ENCODE measurements around the gene DNAJC30.
"Not testable (repeated sequence)": the region's sequence is repeated elsewhere in the genome, so short reads cannot be mapped to it uniquely, and the experiment has no call there.

The DNAJC30 gene

DNA sequence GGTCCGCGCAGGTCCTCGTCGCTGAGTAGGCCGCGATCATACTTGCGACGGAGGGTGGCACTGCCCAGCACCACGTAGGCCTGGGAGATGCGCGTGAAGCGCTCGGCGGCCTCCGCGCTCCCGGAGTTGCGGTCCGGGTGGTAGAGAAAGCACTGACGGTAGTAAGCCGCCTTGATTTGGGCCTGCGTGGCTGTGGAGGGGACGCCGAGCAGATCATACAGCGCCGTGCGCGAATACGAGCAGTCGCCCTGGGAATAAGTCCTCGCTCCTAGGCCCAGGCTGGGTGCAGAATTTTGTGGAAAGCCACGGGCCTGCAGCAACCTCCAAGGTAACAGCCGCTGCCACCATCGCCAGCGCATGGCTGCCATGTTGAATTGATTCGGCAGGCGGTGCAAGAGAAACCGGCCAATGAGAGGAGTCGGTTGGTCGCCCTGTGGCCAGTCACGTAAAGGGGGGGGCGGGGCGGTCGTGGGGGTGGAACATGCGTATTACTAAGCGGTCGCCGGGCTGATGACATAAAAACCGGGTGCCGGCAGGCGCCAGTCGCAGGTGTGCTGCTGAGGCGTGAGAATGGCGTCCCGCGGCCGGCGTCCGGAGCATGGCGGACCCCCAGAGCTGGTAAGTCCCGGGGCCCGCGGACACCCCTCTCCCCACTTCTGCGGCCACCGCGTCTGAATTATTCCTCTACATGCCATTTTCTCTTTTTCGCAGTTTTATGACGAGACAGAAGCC lies at the start of gene DNAJC30, which contains the start of gene BUD23:
Gene DNAJC30, minus strand, starts transcription at position 398 of the 732 bp plus-strand sequence. Its CDS starts 30 bp downstream, at position 368.
Gene BUD23, plus strand, starts transcription at position 542 of the 732 bp plus-strand sequence. Its CDS starts 29 bp downstream, at position 571.
- peak; percentile 90 to 93 for DNase-seq

DNA sequence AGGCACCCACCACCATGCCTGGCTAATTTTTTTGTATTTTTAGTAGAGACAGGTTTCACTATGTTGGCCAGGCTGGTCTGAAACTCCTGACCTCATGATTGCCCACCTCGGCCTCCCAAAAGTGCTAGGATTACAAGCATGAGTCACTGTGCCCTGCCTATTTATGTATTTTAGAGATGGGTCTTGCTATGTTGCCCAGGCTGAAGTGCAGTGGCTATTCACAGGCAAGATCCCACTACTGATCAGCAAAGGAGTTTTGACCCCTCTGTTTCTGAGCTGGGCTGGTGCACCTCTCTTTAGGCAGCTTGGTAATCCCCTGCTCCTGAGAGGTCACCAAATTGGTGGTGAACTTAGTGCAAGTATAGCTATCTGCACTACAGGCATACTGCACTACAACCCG lies 49.1 kb upstream of the DNAJC30 start:
- no peak for DNase-seq

DNA sequence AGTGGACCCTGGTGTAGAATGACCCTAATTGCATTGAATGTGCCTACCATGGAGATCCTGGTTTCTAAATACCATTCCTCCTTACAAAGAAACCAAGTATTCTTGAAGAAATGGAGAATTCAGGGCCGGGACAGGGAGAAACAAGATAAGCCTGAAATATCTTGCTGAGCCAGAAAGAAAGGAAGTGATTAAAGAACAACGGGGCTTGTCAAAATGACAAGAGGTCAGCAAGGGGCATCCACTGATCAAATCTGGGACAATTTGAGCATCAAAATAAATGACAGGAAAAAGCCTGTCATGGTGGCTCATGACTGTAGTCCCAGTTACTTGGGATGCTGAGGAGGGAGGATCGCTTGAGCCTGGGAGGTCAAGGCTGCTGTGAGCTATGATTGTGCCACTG lies 47.2 kb upstream of the DNAJC30 start:
- DNase-seq = no peak

DNA sequence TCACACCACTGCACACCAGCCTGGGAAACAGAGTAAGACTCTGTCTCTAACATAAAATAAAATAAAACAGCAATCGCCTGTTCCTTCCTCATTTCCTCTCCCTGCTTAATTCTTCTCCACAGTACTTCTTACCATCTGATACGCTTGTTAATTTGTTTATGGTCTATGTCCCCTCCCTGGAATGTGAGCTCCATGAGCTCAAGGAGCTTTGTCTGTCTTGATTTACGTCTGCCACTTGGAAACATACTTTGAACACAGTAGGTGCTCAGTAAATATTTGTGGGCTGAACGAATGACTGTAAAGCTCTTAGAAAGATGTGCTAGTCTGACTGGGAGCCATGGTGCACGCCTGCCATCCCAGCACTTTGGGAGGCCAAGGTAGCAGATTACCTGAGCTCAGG lies 45.3 kb upstream of the DNAJC30 start:
- DNase-seq = no peak

DNA sequence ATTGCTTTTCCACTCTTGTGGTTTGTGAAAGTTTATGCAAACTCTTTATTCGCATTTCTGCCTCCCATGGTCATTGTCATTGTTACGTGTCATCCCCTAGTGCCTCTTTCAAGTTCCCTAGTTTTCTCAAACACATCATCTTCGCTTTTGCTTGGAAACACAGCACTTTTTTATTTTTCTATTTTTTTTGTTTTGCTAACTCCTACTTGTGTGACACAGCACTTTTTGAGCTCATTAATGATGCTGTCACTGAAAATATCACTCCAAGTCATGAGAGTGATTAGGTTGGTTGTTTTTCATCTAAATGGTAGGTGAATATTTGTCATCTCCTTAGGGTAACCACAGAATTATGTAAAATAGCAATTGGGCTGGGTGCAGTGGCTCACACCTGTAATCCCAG lies 44.7 kb upstream of the DNAJC30 start:
- peak in 1 of 2 donors; percentile 9 for DNase-seq

DNA sequence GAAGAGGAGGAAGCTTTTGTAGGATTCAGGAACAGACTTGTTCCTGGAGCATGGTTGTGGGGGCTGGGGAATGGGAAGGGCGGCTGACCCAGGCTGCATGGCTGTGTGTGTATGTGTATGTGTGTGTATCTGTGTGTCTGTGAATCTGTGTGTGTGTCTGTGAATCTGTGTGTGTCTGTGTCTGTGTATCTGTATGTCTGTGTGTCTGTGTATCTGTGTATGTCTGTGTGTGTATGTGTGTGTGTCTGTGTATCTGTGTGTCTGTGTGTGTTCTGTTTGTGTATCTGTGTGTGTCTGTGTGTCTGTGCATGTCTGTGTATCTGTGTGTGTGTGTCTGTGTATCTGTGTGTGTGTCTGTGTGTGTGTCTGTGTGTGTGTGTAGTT lies 42.8 kb upstream of the DNAJC30 start:
- DNase-seq = no peak

DNA sequence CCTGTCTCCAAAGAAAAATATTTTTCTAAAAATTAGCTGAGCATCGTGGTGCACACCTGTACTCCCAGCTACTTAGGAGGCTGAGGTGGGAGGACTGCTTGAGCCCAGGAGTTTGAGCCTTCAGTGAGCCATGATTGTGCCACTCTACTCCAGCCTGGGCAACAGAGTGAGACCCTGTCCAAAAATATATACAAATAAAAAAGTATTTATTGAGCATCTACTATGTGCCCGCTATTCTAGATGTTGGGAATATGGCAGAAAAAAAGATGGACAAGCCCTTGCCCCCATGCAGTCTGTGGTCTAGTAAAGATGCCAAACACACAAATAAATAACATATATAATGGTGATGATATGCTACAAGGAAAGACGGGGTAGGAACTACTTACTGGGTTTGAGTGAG lies 40.6 kb upstream of the DNAJC30 start:
- no peak for DNase-seq

DNA sequence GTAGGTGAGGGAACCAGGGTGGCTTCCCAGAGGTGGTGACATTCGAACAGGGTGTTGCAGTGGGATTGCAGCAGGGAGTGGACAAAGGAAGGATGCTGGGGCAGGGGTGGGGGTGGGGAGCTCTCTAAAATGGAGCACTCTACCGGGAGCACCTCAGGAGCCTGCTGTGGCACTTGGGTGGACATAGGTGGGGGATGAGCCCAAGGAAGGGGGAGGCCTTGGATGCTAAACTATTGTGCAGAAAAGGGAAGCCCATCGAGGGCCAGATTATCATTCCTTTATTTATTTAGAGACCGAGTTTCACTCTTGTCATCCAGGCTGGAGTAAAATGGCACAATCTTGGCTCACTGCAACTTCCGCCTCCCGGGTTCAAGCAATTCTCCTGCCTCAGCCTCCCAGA lies 39.5 kb upstream of the DNAJC30 start:
- DNase-seq = no peak

DNA sequence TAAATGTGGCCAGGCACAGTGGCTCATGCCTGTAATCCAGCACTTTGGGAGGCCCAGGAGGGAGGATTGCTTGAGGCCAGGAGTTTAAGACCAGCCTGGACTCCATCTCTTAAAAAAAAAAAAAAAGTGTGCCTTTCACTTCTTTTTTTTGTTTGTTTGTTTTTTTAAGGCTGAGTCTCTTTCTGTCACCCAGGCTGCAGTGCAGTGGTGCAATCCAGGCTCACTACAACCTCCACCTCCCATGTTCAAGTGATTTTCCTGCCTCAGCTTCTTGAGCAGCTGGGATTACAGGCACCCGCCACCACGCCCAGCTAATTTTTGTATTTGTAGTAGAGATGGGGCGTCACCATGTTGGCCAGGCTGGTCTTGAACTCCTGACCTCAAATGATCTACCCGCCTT lies 38.9 kb upstream of the DNAJC30 start:
- DNase-seq = not testable (repeated sequence)

DNA sequence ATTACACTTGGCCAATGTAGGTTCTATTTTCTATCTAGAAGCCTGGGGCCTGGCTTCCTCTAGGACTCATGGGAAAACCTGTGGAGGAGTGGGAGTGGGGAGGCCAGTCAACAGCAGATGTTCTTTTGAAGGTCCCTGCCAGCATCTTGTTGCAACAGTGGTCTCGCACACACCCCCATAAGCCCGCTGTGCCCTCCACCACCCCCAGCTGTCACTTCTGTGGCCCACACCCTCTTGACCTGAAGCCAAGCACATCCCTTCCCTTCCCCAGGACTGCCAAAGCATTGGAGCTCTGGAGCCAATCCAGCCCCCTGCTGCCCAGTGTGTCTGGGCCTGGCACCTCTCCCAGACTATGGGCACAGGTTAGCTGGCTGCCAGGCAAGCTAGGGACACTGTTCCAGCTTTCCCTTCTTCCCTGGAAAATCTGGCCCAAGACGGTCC lies 38.1 kb upstream of the DNAJC30 start:
- DNase-seq = no peak

DNA sequence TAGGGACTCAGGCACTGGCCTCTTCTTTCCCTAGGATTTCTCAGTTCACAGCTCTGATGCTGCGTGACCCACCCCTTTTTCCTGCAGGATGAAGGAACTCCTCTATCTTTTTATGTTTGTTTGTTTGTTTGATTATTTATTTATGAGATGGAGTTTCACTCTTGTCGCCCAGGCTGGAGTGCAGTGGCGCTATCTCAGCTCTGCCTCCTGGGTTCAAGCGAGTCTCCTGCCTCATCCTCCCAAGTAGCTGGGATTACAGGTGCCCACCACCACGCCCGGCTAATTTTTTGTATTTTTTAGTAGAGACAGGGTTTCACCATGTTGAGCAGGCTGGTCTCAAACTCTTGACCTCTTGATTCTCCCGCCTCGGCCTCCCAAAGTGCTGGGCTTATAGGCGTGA lies 37.2 kb upstream of the DNAJC30 start:
- not testable (repeated sequence) for DNase-seq

DNA sequence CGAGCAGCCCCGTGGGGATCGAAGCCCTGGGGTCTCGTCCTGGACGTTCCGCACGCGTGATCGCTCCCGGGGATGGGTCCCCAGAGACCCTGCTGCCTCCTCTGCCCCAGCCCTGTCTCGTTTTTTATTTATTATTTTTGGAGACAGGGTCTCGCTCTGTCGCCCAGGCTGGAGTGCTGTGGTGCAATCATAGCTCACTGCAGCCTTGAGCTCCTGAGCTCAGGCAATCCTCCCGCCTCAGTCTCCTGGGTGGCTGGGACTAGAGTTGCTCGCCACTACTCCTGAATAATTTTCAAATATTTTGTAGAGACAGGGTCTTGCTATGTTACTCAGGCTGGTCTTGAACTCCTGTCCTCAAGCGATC lies 36.5 kb upstream of the DNAJC30 start:
- no peak for DNase-seq

DNA sequence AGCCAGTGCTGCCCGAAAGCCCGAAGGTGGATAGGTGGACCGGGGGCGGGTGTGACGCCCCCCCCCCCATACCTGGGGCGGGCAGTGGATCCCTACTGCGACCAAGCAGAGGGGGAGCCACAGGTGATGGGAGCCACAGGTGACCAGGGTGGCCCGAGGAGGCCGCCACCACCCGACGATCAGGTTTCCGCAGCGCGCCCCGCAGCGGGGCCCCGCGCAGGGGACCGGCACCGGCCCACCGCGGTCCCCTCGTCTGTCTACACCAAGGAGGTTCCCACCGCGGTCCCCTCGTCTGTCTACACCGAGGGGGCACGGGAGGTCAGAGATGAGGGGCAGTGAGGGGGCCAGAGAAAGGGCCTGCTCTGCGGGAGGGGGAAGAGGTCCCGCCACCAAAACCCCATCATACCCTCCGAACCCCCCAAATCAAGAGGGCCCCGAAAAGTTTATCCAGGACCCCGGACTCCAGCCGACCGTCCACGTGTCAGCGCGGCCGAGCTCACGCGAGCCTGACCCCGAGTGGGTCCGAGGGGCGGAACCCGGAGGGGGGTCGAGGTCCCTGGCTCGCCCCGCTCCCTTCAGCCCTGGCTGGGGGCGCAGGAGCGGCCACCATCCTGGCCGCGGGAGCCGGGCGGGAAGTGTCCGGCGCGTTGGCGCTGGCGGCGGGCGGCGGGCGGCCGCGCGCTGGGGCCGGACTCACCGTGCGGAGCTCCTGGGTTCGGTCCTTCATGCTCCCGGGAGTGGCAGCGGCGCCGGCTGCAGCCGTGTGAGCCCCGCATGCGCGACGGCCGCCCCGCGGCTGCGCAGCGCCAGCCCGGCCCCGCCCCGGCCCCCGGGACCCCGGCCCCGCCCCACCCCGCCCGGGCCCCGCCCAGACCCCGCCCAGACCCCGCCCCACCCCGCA lies 35.9 kb upstream of the DNAJC30 start, which contains the start of gene STX1A:
Gene STX1A, minus strand, starts transcription at position 765 of the 901 bp plus-strand sequence. Its CDS starts 38 bp downstream, at position 727.
- DNase-seq = peak; percentile 40 to 60

DNA sequence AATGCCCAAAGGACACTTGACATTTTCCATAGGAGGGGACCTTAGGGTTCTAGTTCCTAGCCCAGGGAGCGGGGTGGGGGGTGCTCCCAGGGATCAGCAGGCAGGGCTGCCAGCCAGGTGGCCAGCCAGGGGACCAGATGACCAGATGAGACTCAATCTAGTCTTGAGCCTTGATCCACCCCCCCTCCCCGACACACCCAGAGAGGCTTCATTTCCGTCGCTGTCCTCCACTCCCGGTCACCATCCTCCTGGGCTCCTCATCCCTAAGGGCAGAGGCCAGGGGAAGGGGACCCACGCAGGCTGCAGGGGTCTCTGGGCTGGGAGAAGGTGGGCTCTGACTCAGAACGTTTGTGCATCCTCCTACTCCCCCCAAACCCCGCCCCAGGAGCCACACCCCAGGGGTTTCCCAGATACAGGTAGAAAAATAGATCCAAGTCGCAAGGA lies 35.2 kb upstream of the DNAJC30 start:
- DNase-seq = no peak

DNA sequence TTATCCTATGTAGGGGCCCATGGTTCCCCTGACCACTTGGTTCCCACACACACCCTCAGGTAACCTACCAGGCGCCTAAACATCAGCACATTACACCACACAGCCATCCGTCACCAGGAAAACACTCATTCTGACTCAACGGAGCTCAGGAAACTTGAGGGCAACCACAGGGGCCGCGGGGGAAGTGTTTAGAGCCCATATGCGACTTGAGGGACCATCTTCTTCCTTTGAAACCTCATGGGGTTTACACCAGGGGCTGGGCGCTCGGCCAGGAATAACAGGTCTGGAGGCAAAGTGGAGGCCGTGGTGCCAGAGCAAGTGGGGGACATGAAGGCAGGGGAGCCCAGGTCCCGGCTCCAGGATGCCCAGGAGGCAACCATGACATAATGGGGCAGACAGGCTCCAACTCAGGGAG lies 34.7 kb upstream of the DNAJC30 start:
- peak; percentile 39 to 59 for DNase-seq

DNA sequence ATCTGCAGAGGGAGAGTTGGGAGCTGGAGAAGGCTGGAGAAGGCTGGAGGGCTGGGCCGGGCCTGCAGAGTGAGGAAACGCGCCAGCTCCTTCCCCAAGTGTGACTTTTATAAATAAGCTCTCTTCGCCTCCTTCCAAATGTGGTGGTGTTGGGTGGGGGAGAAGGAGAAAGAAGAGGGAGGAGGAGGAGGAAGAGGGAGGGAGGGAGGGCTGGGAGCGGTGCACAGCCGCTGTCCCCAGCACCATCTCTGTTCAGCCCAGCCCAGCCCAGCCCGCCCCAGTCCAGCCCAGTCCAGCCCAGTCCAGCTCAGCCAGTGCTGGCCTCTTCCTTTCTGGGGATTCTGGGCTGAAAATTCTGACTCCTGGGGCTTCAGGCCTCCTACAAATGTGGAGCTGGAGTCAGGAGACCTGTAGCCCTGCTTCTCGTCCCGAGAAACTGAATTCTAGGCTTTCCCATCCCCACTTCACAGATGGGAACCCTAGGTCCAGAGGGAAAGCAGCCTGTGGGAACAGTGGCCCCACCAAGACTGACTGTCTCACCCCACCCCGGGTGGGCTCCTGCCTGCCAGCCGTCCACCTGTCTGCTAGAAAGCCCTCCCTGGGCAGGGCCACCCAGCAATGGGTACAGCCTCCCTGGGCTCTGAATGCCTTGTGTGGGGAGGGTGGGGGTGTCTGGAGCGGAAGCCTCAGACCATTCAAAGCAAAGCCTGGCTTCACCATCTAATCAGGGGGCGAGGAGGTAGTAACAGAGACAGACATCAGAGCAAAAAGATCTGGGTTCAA lies 34.0 kb upstream of the DNAJC30 start:
- no peak for DNase-seq

DNA sequence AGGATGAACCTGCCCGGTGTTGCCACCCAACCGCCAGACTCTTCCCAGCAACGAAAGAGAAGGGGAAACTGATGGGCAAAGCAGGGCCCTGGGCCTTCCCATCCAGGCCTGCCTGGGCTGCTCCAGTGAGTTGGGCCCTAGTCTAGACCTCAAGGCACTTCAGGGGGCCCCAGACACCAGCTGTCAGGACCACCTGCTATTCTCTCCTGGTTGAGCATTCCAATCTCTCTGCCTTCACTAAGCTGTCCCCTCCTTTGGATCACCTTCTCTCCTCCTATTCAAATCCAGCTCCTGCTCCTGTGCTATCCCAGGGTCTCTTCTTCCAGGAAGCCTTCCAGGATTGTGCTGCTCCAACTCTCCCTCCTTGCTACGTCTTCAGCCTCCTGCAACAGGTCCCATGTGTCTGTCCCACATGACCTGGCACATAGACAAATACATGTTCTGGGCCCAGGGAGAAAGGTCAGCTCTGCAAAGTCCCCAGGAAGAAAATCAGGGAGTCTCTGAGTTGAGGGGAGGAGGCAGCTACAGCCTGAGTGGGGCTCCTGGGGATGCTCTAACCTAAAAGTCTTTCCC lies 33.2 kb upstream of the DNAJC30 start:
- DNase-seq = no peak

DNA sequence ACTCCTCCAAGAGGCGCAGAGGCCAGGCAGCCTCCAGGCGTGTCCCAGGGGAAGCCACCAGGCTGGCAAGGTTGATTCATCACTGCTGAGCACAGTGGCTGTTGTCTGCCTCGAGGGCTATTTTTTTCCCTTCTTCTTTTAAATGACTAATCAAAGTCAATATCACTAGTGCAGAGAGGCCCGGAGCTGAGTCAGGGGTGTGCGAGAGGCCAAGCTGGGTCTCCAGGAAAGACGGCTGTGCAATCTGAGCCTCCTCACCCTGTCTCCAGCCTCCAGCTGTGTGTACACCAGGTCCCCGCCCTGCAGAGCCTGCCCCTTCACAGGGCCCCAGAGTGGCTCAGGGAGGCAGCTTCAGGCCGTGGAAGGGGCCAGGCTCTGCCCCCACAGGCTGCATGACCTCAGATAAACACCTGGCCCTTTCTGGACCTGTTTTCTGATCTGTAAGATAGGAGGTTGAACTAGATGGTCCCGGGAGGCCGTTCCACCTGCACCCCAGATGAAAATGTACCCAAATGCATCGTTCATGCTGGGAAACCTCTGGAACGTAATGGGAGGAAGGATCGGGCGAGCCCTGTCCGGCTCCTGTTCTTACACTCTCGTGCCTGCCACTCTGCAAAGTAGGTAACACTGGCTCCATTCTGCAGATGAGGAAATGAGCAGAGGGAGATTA lies 32.5 kb upstream of the DNAJC30 start:
- no peak for DNase-seq

DNA sequence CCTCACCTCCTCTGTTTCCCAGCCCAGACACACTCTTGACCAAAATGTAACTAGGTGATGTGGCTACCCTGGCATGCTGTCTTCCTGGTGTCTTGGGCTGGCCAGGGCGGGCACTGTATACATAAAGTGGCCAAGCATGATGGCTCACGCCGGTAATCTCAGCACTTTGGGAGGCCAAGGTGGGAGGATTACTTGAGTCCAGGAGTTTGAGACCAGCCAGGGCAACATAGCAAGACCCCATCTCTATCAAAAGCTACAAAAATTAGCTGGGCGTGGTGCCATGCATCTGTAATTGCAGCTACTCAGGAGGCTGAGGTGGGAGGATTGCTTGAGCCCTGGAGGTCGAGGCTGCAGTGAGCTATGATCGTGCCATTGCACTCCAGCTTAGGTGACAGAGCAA lies 30.1 kb upstream of the DNAJC30 start:
- not testable (repeated sequence) for DNase-seq

DNA sequence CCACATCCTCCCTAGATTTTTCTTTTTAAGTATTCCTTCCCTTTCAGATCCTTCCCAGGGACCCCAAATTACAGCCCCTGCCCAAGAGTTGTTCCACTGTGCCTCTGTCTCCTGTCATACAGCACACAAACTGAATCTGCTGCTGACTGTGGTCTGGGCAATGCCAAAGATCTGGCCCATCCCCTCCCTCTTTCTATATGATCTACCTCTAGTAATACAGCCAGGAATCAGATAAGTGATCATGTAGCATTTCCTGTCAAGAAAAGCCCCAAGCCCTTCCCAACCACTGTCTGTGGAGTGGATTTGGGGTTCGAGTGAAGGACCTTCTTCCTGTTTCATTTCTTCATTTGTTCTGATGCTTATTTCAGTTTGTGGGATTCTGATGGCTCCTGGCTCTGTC lies 29.5 kb upstream of the DNAJC30 start:
- DNase-seq = no peak

DNA sequence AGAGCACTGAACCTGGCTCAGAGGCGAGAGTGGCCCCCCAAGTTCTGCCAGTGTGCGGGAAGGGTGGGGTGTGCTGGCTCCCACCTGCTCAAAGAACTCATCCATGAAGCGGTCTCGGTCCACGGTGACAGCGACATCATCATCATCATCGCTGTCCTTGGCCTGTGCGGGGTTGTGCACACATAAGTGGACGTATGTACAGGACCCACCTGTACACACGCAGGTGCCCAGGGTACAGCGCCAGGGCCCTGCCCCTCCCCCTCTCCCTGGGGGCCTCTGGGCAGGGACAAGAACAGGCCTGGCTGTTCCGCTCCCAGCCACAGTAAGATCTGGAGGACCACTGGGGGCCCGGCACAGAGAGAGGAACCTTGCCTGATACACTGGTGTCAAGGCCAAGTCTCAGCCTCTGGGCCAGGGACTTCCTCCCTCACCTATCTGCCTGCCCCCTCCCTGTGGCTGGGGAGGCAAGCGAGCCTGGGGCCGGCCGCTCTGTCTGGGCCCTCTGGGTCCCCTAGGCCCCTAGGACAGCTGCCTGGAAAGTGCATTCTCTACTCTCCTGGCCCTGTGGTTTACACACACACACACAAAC lies 25.8 kb upstream of the DNAJC30 start:
- no peak for DNase-seq
